Limb (tissue), 2 donors: ENCODE measurements around the gene RBM47.

Experiments
- DNase-seq, 2 donors: peaks; one replicate each; pipeline ENCODE4 v3.0.0-alpha.2; 2016; ENCODE audit errors: extremely low spot score in 2 of 2

The RBM47 gene

GRCh38 chr4:40377512-40378365 lies 251.9 kb downstream of the RBM47 start:
- no peak for DNase-seq

- no peak for DNase-seq
Measured at GRCh38 chr4:40375620-40376019, 254.0 kb downstream of the RBM47 start.

- no peak for DNase-seq
Measured at GRCh38 chr4:40375095-40375494, 254.6 kb downstream of the RBM47 start.

DNA sequence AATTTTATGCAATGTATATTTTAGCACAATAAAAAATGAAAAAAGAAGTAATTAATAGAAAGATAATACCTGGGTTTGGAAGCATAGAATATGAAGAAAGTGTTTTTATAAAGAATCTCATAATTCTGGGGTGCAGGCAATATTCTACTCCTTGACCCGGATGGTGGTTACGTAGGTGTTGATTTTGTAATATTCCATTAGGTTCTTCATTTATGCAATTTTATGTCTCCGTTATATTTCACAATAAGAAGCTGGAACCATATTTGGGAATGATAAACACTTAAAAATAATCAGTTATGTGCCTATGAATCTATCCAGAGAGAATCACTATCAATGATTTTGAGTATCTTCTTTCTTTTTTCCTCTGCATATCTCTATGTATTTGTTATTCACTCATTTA lies 256.0 kb downstream of the RBM47 start:
- DNase-seq: no peak
